ENCODE measurements around the gene PPP2R3A.

The PPP2R3A gene

GRCh38 chr3:135973841-135974240, 8.3 kb downstream of the PPP2R3A start:
- no peak for TF ChIP-seq TAF1 (IDR thresholded peaks at IDR 0.05; ENCODE audit: borderline replicate concordance, low read depth, low read length)
- TF ChIP-seq POLR2AphosphoS5 (IDR thresholded peaks at IDR 0.05; ENCODE audit: low read depth, low read length) = no peak
- no peak for TF ChIP-seq POLR2A (IDR thresholded peaks at IDR 0.05; ENCODE audit: low read depth, low read length)
- FAIRE-seq = no peak
- DNase-seq (ENCODE audit: insufficient read length) = no peak

GRCh38 chr3:135975053-135975452, 9.5 kb downstream of the PPP2R3A start:
- no peak for FAIRE-seq
- TF ChIP-seq TAF1 (IDR thresholded peaks at IDR 0.05; ENCODE audit: borderline replicate concordance, low read depth, low read length) (no peak), POLR2A (IDR thresholded peaks at IDR 0.05; ENCODE audit: low read depth, low read length) (no peak), POLR2AphosphoS5 (IDR thresholded peaks at IDR 0.05; ENCODE audit: low read depth, low read length) (no peak)
- no peak for DNase-seq (ENCODE audit: insufficient read length)

- no peak for FAIRE-seq
- DNase-seq (ENCODE audit: insufficient read length) = no peak
- TF ChIP-seq POLR2A (IDR thresholded peaks at IDR 0.05; ENCODE audit: low read depth, low read length) = no peak
- TF ChIP-seq TAF1 (IDR thresholded peaks at IDR 0.05; ENCODE audit: borderline replicate concordance, low read depth, low read length) = no peak
- no peak for TF ChIP-seq POLR2AphosphoS5 (IDR thresholded peaks at IDR 0.05; ENCODE audit: low read depth, low read length)
These were observed 10.0 kb downstream of the PPP2R3A start for GRCh38 chr3:135975536-135975935.

- DNase-seq (ENCODE audit: insufficient read length) = no peak
- TF ChIP-seq POLR2A (IDR thresholded peaks at IDR 0.05; ENCODE audit: low read depth, low read length) (no peak), POLR2AphosphoS5 (IDR thresholded peaks at IDR 0.05; ENCODE audit: low read depth, low read length) (no peak), TAF1 (IDR thresholded peaks at IDR 0.05; ENCODE audit: borderline replicate concordance, low read depth, low read length) (no peak)
- no peak for FAIRE-seq
These were observed 14.8 kb downstream of the PPP2R3A start for GRCh38 chr3:135980343-135980742.

- no peak for TF ChIP-seq TAF1 (IDR thresholded peaks at IDR 0.05; ENCODE audit: borderline replicate concordance, low read depth, low read length)
- TF ChIP-seq POLR2AphosphoS5 (IDR thresholded peaks at IDR 0.05; ENCODE audit: low read depth, low read length) = no peak
- TF ChIP-seq POLR2A (IDR thresholded peaks at IDR 0.05; ENCODE audit: low read depth, low read length) = no peak
- FAIRE-seq = no peak
These were observed 16.3 kb downstream of the PPP2R3A start for GRCh38 chr3:135981701-135982403.

GRCh38 chr3:135982404-135982761, 16.9 kb downstream of the PPP2R3A start:
- DNase-seq (ENCODE audit: insufficient read length) (no peak), FAIRE-seq (no peak)
- TF ChIP-seq POLR2A (IDR thresholded peaks at IDR 0.05; ENCODE audit: low read depth, low read length) (no peak), TAF1 (IDR thresholded peaks at IDR 0.05; ENCODE audit: borderline replicate concordance, low read depth, low read length) (no peak), POLR2AphosphoS5 (IDR thresholded peaks at IDR 0.05; ENCODE audit: low read depth, low read length) (no peak)

More at GRCh38 chr3:135981701-135982403, 16.3 kb downstream of the PPP2R3A start:
- DNase-seq (ENCODE audit: insufficient read length) = no peak

GRCh38 chr3:135982922-135983581, 17.5 kb downstream of the PPP2R3A start:
- TF ChIP-seq TAF1 (IDR thresholded peaks at IDR 0.05; ENCODE audit: borderline replicate concordance, low read depth, low read length) (no peak), POLR2A (IDR thresholded peaks at IDR 0.05; ENCODE audit: low read depth, low read length) (no peak)
- no peak for DNase-seq (ENCODE audit: insufficient read length)
- no peak for FAIRE-seq

- no peak for DNase-seq (ENCODE audit: insufficient read length)
- FAIRE-seq = no peak
- TF ChIP-seq POLR2A (IDR thresholded peaks at IDR 0.05; ENCODE audit: low read depth, low read length) (no peak), POLR2AphosphoS5 (IDR thresholded peaks at IDR 0.05; ENCODE audit: low read depth, low read length) (no peak), TAF1 (IDR thresholded peaks at IDR 0.05; ENCODE audit: borderline replicate concordance, low read depth, low read length) (no peak)
These were observed 22.1 kb downstream of the PPP2R3A start for GRCh38 chr3:135987661-135988060.

GRCh38 chr3:135989242-135989641, 23.7 kb downstream of the PPP2R3A start:
- FAIRE-seq = no peak
- no peak for DNase-seq (ENCODE audit: insufficient read length)
- TF ChIP-seq TAF1 (IDR thresholded peaks at IDR 0.05; ENCODE audit: borderline replicate concordance, low read depth, low read length) (no peak), POLR2AphosphoS5 (IDR thresholded peaks at IDR 0.05; ENCODE audit: low read depth, low read length) (no peak), POLR2A (IDR thresholded peaks at IDR 0.05; ENCODE audit: low read depth, low read length) (no peak)

- DNase-seq (ENCODE audit: insufficient read length) = no peak
- no peak for FAIRE-seq
- TF ChIP-seq POLR2AphosphoS5 (IDR thresholded peaks at IDR 0.05; ENCODE audit: low read depth, low read length) = no peak
- no peak for TF ChIP-seq TAF1 (IDR thresholded peaks at IDR 0.05; ENCODE audit: borderline replicate concordance, low read depth, low read length)
- no peak for TF ChIP-seq POLR2A (IDR thresholded peaks at IDR 0.05; ENCODE audit: low read depth, low read length)
These were observed 25.4 kb downstream of the PPP2R3A start for GRCh38 chr3:135990903-135991302.

GRCh38 chr3:135991621-135992020, 26.1 kb downstream of the PPP2R3A start:
- DNase-seq (ENCODE audit: insufficient read length) = no peak
- FAIRE-seq = no peak
- TF ChIP-seq POLR2AphosphoS5 (IDR thresholded peaks at IDR 0.05; ENCODE audit: low read depth, low read length) = no peak
- no peak for TF ChIP-seq POLR2A (IDR thresholded peaks at IDR 0.05; ENCODE audit: low read depth, low read length)
- TF ChIP-seq TAF1 (IDR thresholded peaks at IDR 0.05; ENCODE audit: borderline replicate concordance, low read depth, low read length) = no peak

GRCh38 chr3:135992072-135992471, 26.5 kb downstream of the PPP2R3A start:
- no peak for TF ChIP-seq TAF1 (IDR thresholded peaks at IDR 0.05; ENCODE audit: borderline replicate concordance, low read depth, low read length)
- TF ChIP-seq POLR2A (IDR thresholded peaks at IDR 0.05; ENCODE audit: low read depth, low read length) = no peak
- TF ChIP-seq POLR2AphosphoS5 (IDR thresholded peaks at IDR 0.05; ENCODE audit: low read depth, low read length) = no peak
- no peak for FAIRE-seq

More at GRCh38 chr3:135992072-135992471, 26.5 kb downstream of the PPP2R3A start:
- DNase-seq (ENCODE audit: insufficient read length) = no peak

Measured in GM12892 (cell line).